Activated CD8-positive, alpha-beta memory T cell treated with anti-CD3 and anti-CD28 coated beads, Interleukin-2, amount 50 U/mL, for 4 hours (primary cell): ENCODE data around the gene EXTL2.
"Not testable (repeated sequence)": the region's sequence is repeated elsewhere in the genome, so short reads cannot be mapped to it uniquely, and the experiment has no call there.

Experiments
- DNase-seq: peaks from one replicate; pipeline ENCODE4 v3.0.0-alpha.2; 2020

The EXTL2 gene

DNA sequence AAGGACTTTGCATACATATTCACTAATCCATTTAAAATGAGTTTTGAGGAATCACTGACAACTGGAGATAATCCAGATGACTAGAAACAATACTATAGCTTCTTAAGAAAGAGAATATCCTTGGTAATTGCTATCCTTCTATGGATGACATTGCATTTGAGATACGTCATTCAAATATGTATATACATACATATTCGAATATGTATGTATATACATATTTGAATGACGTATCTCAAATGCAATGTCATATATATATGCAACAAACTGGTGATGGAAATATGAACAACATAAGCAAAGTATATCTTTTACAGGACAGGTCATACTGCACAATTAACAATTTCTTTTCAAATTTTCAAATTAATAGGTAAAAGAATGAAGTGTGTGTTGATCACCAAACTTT lies 41.7 kb downstream of the EXTL2 start:
- no peak for DNase-seq

- no peak for DNase-seq
These were observed 42.9 kb downstream of the EXTL2 start for GRCh38 chr1:100851726-100852125.

DNA sequence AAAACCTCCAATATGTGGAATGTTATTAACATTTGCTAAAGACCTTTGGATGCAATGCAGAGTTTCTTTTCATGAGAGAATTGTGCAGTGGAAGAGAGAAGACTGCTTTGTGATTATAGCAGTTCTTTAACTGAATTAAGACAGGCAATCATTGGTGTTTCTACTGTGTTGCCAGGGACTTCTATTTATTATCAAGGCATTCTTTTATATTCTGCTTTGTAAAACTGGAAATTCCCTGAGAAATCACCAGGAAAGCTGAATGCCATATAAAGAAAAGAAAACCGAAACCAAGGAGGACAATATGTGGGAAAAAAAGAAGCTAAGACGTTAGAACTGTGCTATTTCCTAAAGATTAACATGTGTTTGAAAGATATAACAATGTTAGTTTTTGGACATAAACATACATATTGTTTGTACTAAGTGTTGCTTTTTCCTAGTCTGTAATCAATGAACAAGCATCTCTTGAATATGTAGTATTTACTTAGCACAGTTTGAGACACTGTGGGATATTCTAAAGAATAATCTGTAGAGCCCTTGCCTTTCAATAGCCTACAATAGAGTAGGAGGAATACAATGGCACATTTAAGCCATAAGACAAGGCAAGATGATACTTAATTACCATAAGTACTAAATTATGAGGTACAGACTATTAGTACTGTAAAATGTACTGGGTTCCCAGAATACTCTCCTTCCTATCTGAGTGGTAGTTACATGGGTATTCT lies 47.1 kb downstream of the EXTL2 start:
- DNase-seq: no peak

- not testable (repeated sequence) for DNase-seq
These were observed 51.5 kb downstream of the EXTL2 start for GRCh38 chr1:100843160-100843559.

GRCh38 chr1:100835866-100836842 lies 58.5 kb downstream of the EXTL2 start:
- DNase-seq: no peak

- no peak for DNase-seq
These were observed 59.6 kb downstream of the EXTL2 start for GRCh38 chr1:100834777-100835660.

GRCh38 chr1:100832694-100833428 lies 61.8 kb downstream of the EXTL2 start:
- DNase-seq: no peak

- not testable (repeated sequence) for DNase-seq
These were observed 69.0 kb downstream of the EXTL2 start for GRCh38 chr1:100825666-100826065.
